Natural killer cell (primary cell): ENCODE data around the gene NFASC. TPM values are rescaled to one million over a fixed set of nuclear protein-coding genes. Genes with fewer than 3 reads are reported as not detected.

Experiments used
- ATAC-seq, 3 donors: fragments of 150-1000 bp in 2 of 3; fragments of 200-7000 bp in 1 of 3; cut with Tn5 transposase; 1 replicate in 1 of 3; 2 replicates in 2 of 3; pipeline ENCODE4 v1.10.0; 2021; ENCODE audit warnings: mild to moderate bottlenecking in 2 of 3, moderate library complexity in 2 of 3
- DNase-seq, 2 donors: peaks; one replicate each; pipeline versions ENCODE4 v3.0.0 to v3.0.0-alpha.2; 2013 to 2021; ENCODE audit warnings: mixed read lengths in 1 of 2
- H3K27ac ChIP-seq: one replicate; pipeline ENCODE4 v1.5.1; 2013; ENCODE audit warnings: mild to moderate bottlenecking, low read length
- H3K27me3 ChIP-seq: one replicate; pipeline ENCODE4 v1.6.1; 2013; ENCODE audit warnings: low read length; ENCODE audit not compliant: control insufficient read depth, insufficient read depth
- H3K36me3 ChIP-seq: one replicate; pipeline ENCODE4 v1.6.1; 2013; ENCODE audit warnings: low read length; ENCODE audit not compliant: control insufficient read depth, insufficient read depth
- H3K4me1 ChIP-seq: one replicate; pipeline ENCODE4 v1.6.1; 2013; ENCODE audit warnings: low read length; ENCODE audit not compliant: control insufficient read depth, insufficient read depth
- H3K4me3 ChIP-seq: one replicate; pipeline ENCODE4 v1.5.1; 2013; ENCODE audit warnings: low read length
- H3K9me3 ChIP-seq: one replicate; pipeline ENCODE4 v1.6.1; 2013; ENCODE audit warnings: low read length; ENCODE audit not compliant: control insufficient read depth, insufficient read depth
- H3K27ac Mint-ChIP-seq, 2 donors: one replicate each; pipeline ENCODE4 v1.8.0; 2022; ENCODE audit warnings: mild to moderate bottlenecking in 2 of 2, mixed read lengths in 2 of 2, moderate library complexity in 1 of 2
- H3K27me3 Mint-ChIP-seq, 2 donors: one replicate each; pipeline ENCODE4 v1.8.0; 2022; ENCODE audit warnings: low read depth in 2 of 2, mixed read lengths in 2 of 2
- H3K36me3 Mint-ChIP-seq: one replicate; pipeline ENCODE4 v1.8.0; 2022; ENCODE audit warnings: mixed read lengths
- H3K4me1 Mint-ChIP-seq, 2 donors: one replicate each; pipeline ENCODE4 v1.8.0; 2022; ENCODE audit warnings: mixed read lengths in 2 of 2
- H3K4me3 Mint-ChIP-seq: one replicate; pipeline ENCODE4 v1.8.0; 2022; ENCODE audit warnings: mild to moderate bottlenecking, moderate library complexity, mixed read lengths
- H3K9me3 Mint-ChIP-seq, 2 donors: one replicate each; pipeline ENCODE4 v1.8.0; 2022; ENCODE audit warnings: mixed read lengths in 2 of 2
- CTCF ChIP-seq: fragments of 200-600 bp; IDR thresholded peaks from one replicate; pipeline ENCODE4 v1.8.0; 2022; ENCODE audit warnings: antibody characterized with exemption
- WGBS: methylation state at CpG from one replicate; pipeline ENCODE4 v1.1.7; 2013; ENCODE audit warnings: missing lambda C conversion rate; ENCODE audit not compliant: insufficient coverage; 5-methylcytosine and 5-hydroxymethylcytosine counted together
- intact Hi-C: fragments of 100-400 bp; cut with micrococcal nuclease; formaldehyde crosslinking; loops from one replicate; pipeline ENCODE4 v1.14.2; 2022
- total RNA-seq, 4 donors: library from RNA; stranded (reverse); fragments of 120-200 nt in 1 of 4; gene quantifications; one replicate each; pipeline versions ENCODE4 v1.2.3 to v1.2.4, GENCODE V29; 2013 to 2022

Gene NFASC
- total RNA-seq, 3 donors from 2014 or later (not counting 1 experiment from before 2014, with no cell fraction given), result 0.09 to 0.27 TPM; not detected in 1

- Histone ChIP-seq H3K27ac (no peak overlapping the region), H3K4me3 (no peak overlapping the region), H3K4me1 (no peaks in the 10 kb centered on the region), H3K27me3 (no peaks in the 10 kb centered on the region), H3K9me3 (no peaks in the 10 kb centered on the region), H3K36me3 (no peaks in the 10 kb centered on the region)
- peaks cover 0 to 10% of the 10 kb centered on the region in 2 donors for H3K27me3 Mint-ChIP-seq
- intact Hi-C loops, result no loop called here
- no peak overlapping the region for H3K4me3 Mint-ChIP-seq
- H3K36me3 Mint-ChIP-seq, result no peaks in the 10 kb centered on the region
- no peak overlapping the region for H3K27ac Mint-ChIP-seq
- WGBS, result 70% methylated on average over 7 of the region's 7 CpGs
- TF ChIP-seq CTCF, result no peak
- no peak for ATAC-seq
- H3K9me3 Mint-ChIP-seq, result no peaks in the 10 kb centered on the region
- H3K4me1 Mint-ChIP-seq, result no peaks in the 10 kb centered on the region
- DNase-seq, result no peak
Measured at GRCh38 chr1:205028390-205028789, 157.7 kb downstream of the NFASC start.

- H3K27ac Mint-ChIP-seq, result no peak overlapping the region
- H3K9me3 Mint-ChIP-seq, result no peaks in the 10 kb centered on the region
- DNase-seq (no peak), ATAC-seq (no peak)
- H3K4me1 Mint-ChIP-seq, result no peaks in the 10 kb centered on the region
- no peaks in the 10 kb centered on the region for H3K4me1 ChIP-seq
- H3K36me3 Mint-ChIP-seq, result no peaks in the 10 kb centered on the region
- no peaks in the 10 kb centered on the region for H3K36me3 ChIP-seq
- no peak overlapping the region for H3K27ac ChIP-seq
- no peaks in the 10 kb centered on the region for H3K9me3 ChIP-seq
- peaks cover 0 to 10% of the 10 kb centered on the region in 2 donors for H3K27me3 Mint-ChIP-seq
- no peak overlapping the region for H3K4me3 ChIP-seq
- no peaks in the 10 kb centered on the region for H3K27me3 ChIP-seq
- 76% methylated on average over 4 of the region's 4 CpGs for WGBS
- no peak for TF ChIP-seq CTCF
- intact Hi-C loops, result no loop called here
- H3K4me3 Mint-ChIP-seq, result no peak overlapping the region
Measured at GRCh38 chr1:205028924-205029323, 158.3 kb downstream of the NFASC start.

GRCh38 chr1:205030241-205030640 is 159.6 kb downstream of the NFASC start:
- Histone ChIP-seq H3K4me1 (no peaks in the 10 kb centered on the region), H3K9me3 (no peaks in the 10 kb centered on the region), H3K36me3 (no peaks in the 10 kb centered on the region), H3K27ac (no peak overlapping the region), H3K4me3 (no peak overlapping the region), H3K27me3 (no peaks in the 10 kb centered on the region)
- intact Hi-C loops, result no loop called here
- Mint-ChIP-seq H3K36me3 (no peaks in the 10 kb centered on the region), H3K27me3 (peaks cover 0 to 10% of the 10 kb centered on the region in 2 donors), H3K9me3 (no peaks in the 10 kb centered on the region), H3K4me3 (no peak overlapping the region), H3K4me1 (no peaks in the 10 kb centered on the region), H3K27ac (no peak overlapping the region)
- TF ChIP-seq CTCF, result no peak
- 92% methylated on average over 6 of the region's 6 CpGs for WGBS
- ATAC-seq (no peak), DNase-seq (no peak)

GRCh38 chr1:205030896-205031295 is 160.2 kb downstream of the NFASC start:
- H3K27ac Mint-ChIP-seq, result no peak overlapping the region
- DNase-seq (no peak), ATAC-seq (no peak)
- H3K36me3 Mint-ChIP-seq, result no peaks in the 10 kb centered on the region
- Histone ChIP-seq H3K9me3 (no peaks in the 10 kb centered on the region), H3K4me3 (no peak overlapping the region), H3K4me1 (no peaks in the 10 kb centered on the region), H3K27me3 (no peaks in the 10 kb centered on the region), H3K27ac (no peak overlapping the region), H3K36me3 (no peaks in the 10 kb centered on the region)
- intact Hi-C loops, result no loop called here
- H3K4me1 Mint-ChIP-seq, result no peaks in the 10 kb centered on the region
- WGBS, result 81% methylated on average over 9 of the region's 11 CpGs
- H3K9me3 Mint-ChIP-seq, result no peaks in the 10 kb centered on the region
- H3K4me3 Mint-ChIP-seq, result no peak overlapping the region
- H3K27me3 Mint-ChIP-seq, result peaks cover 0 to 10% of the 10 kb centered on the region in 2 donors
- no peak for TF ChIP-seq CTCF
